NT2/D1 (cell line): ENCODE results near the gene MSMP.

Experiments
- DNase-seq: peaks from one replicate; pipeline ENCODE4 v3.0.0-alpha.2; 2011; ENCODE audit warnings: low read depth, low spot score
- H3K27me3 ChIP-seq: 2 replicates; pipeline ENCODE4 v1.6.0; 2011; ENCODE audit warnings: mild to moderate bottlenecking; ENCODE audit not compliant: insufficient read length, insufficient read depth
- H3K36me3 ChIP-seq: 2 replicates; pipeline ENCODE4 v1.6.1; 2011; ENCODE audit warnings: mild to moderate bottlenecking, low read length, mixed read lengths; ENCODE audit not compliant: insufficient read depth, insufficient read length
- H3K4me1 ChIP-seq: 2 replicates; pipeline ENCODE4 v1.5.1; 2011; ENCODE audit not compliant: insufficient read depth, insufficient read length
- H3K4me3 ChIP-seq: 2 replicates; pipeline ENCODE4 v1.5.1; 2011; ENCODE audit warnings: low read depth; ENCODE audit not compliant: insufficient read length
- H3K9ac ChIP-seq: 2 replicates; pipeline ENCODE4 v1.6.0; 2011; ENCODE audit warnings: low read depth; ENCODE audit not compliant: insufficient read length
- H3K9me3 ChIP-seq: 2 replicates; pipeline ENCODE4 v1.5.1; 2011; ENCODE audit warnings: mild to moderate bottlenecking, low read length; ENCODE audit not compliant: insufficient read depth
- SUZ12 ChIP-seq: IDR thresholded peaks from 2 replicates; pipeline ENCODE4 v1.6.1; 2011; ENCODE audit not compliant: insufficient read length, insufficient read depth; ENCODE audit errors: extremely low read depth
- YY1 ChIP-seq: IDR thresholded peaks from 2 replicates; pipeline ENCODE4 v1.6.1; 2011; ENCODE audit not compliant: insufficient read length, insufficient read depth
- ZNF274 ChIP-seq: IDR thresholded peaks from 2 replicates; pipeline ENCODE4 v1.6.1; 2011; ENCODE audit warnings: mild to moderate bottlenecking, low read depth, low read length

The MSMP gene

GRCh38 chr9:35767458-35767857 is 13.4 kb upstream of the MSMP start:
- TF ChIP-seq YY1: no peak
- no peak for TF ChIP-seq SUZ12
- TF ChIP-seq ZNF274: no peak
- H3K4me3 ChIP-seq: no peak overlapping the region
- no peak for DNase-seq
- no peaks in the 10 kb centered on the region for H3K36me3 ChIP-seq
- no peak overlapping the region for H3K9ac ChIP-seq
- H3K27me3 ChIP-seq: no peaks in the 10 kb centered on the region
- no peaks in the 10 kb centered on the region for H3K9me3 ChIP-seq
- no peaks in the 10 kb centered on the region for H3K4me1 ChIP-seq

DNA sequence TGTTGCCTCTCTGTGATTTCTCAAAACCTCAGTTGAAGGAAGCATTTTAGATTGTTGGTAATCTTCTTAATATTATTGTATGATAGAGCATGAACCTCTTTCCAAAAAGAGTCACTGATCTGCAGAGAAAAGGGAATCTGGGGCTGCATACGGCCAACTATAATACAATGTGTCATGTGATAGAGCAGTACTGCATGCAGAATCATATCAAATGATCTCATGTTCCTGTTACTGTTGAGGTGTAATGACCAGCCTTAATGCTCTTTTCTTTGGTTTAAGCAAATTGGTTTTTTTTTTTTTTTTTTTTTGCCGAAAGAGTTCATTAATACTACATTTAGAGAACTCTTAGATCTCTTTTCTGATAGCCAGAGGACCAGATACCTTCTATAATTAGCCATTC is 12.9 kb upstream of the MSMP start:
- no peaks in the 10 kb centered on the region for H3K27me3 ChIP-seq
- H3K36me3 ChIP-seq: no peaks in the 10 kb centered on the region
- H3K4me1 ChIP-seq: no peaks in the 10 kb centered on the region
- no peak overlapping the region for H3K4me3 ChIP-seq
- no peak for TF ChIP-seq SUZ12
- TF ChIP-seq ZNF274: no peak
- no peak for TF ChIP-seq YY1
- no peaks in the 10 kb centered on the region for H3K9me3 ChIP-seq
- no peak overlapping the region for H3K9ac ChIP-seq
- DNase-seq: no peak

- H3K36me3 ChIP-seq: no peaks in the 10 kb centered on the region
- H3K9me3 ChIP-seq: no peaks in the 10 kb centered on the region
- no peak overlapping the region for H3K9ac ChIP-seq
- no peak for TF ChIP-seq YY1
- TF ChIP-seq SUZ12: no peak
- TF ChIP-seq ZNF274: no peak
- no peak overlapping the region for H3K4me3 ChIP-seq
- no peak for DNase-seq
- H3K27me3 ChIP-seq: no peaks in the 10 kb centered on the region
- H3K4me1 ChIP-seq: no peaks in the 10 kb centered on the region
Observed at GRCh38 chr9:35763803-35764202, 9.7 kb upstream of the MSMP start.

GRCh38 chr9:35763181-35763580 is 9.1 kb upstream of the MSMP start:
- TF ChIP-seq SUZ12 (no peak), YY1 (no peak)
- Histone ChIP-seq H3K9ac (no peak overlapping the region), H3K4me3 (no peak overlapping the region), H3K36me3 (no peaks in the 10 kb centered on the region), H3K9me3 (no peaks in the 10 kb centered on the region), H3K27me3 (no peaks in the 10 kb centered on the region), H3K4me1 (no peaks in the 10 kb centered on the region)
- no peak for DNase-seq

GRCh38 chr9:35760651-35761050 is 6.6 kb upstream of the MSMP start:
- no peak for DNase-seq

GRCh38 chr9:35759795-35760194 is 5.7 kb upstream of the MSMP start:
- Histone ChIP-seq H3K36me3 (peaks cover 5% of the 10 kb centered on the region), H3K27me3 (no peaks in the 10 kb centered on the region), H3K4me1 (peaks cover 6% of the 10 kb centered on the region), H3K9ac (no peak overlapping the region), H3K9me3 (no peaks in the 10 kb centered on the region), H3K4me3 (no peak overlapping the region)
- DNase-seq: no peak
- TF ChIP-seq ZNF274: no peak
- no peak for TF ChIP-seq SUZ12
- TF ChIP-seq YY1: no peak

More at GRCh38 chr9:35760651-35761050, 6.6 kb upstream of the MSMP start:
- no peak overlapping the region for H3K4me3 ChIP-seq
- H3K9me3 ChIP-seq: no peaks in the 10 kb centered on the region
- H3K36me3 ChIP-seq: no peaks in the 10 kb centered on the region
- peaks cover 6% of the 10 kb centered on the region for H3K4me1 ChIP-seq
- H3K27me3 ChIP-seq: no peaks in the 10 kb centered on the region
- TF ChIP-seq YY1: no peak
- TF ChIP-seq SUZ12: no peak
- no peak for TF ChIP-seq ZNF274
- H3K9ac ChIP-seq: no peak overlapping the region

- Histone ChIP-seq H3K4me3 (no peak overlapping the region), H3K9me3 (no peaks in the 10 kb centered on the region), H3K27me3 (no peaks in the 10 kb centered on the region), H3K9ac (no peak overlapping the region), H3K4me1 (peaks cover 10% of the 10 kb centered on the region), H3K36me3 (peaks cover 17% of the 10 kb centered on the region)
- DNase-seq: no peak
- TF ChIP-seq SUZ12: no peak
- TF ChIP-seq YY1: no peak
- TF ChIP-seq ZNF274: no peak
Observed at GRCh38 chr9:35758475-35759050, 4.5 kb upstream of the MSMP start.
